HEK293T (cell line): ENCODE data around the gene CLASP1.

Experiments
- ARNT ChIP-seq: fragments of 450-650 bp; IDR thresholded peaks from 2 replicates; pipeline ENCODE4 v1.6.1; 2017; ENCODE audit warnings: mild to moderate bottlenecking
- CTBP1 ChIP-seq: fragments of 450-650 bp; IDR thresholded peaks from 2 replicates; pipeline ENCODE4 v1.6.1; 2016; ENCODE audit warnings: borderline replicate concordance
- ELF4 ChIP-seq: fragments of 450-650 bp; IDR thresholded peaks from 2 replicates; pipeline ENCODE4 v1.6.1; 2017; ENCODE audit warnings: antibody characterized with exemption
- FOXA1 ChIP-seq: fragments of 450-650 bp; IDR thresholded peaks from 2 replicates; pipeline ENCODE4 v1.6.1; 2016; ENCODE audit warnings: mild to moderate bottlenecking
- FOXK2 ChIP-seq: fragments of 450-650 bp; IDR thresholded peaks from 2 replicates; pipeline ENCODE4 v1.6.1; 2016; ENCODE audit warnings: mild to moderate bottlenecking
- FOXM1 ChIP-seq: fragments of 450-650 bp; IDR thresholded peaks from 2 replicates; pipeline ENCODE4 v1.6.1; 2017; ENCODE audit warnings: mild to moderate bottlenecking, borderline replicate concordance
- HDGF ChIP-seq: fragments of 450-650 bp; IDR thresholded peaks from 2 replicates; pipeline ENCODE4 v1.6.1; 2017; ENCODE audit warnings: antibody characterized with exemption, borderline replicate concordance
- L3MBTL2 ChIP-seq: fragments of 450-650 bp; conservative IDR thresholded peaks from 2 replicates; pipeline ENCODE4 v1.6.1; 2016; ENCODE audit warnings: mild to moderate bottlenecking
- LEF1 ChIP-seq: fragments of 450-650 bp; IDR thresholded peaks from 2 replicates; pipeline ENCODE4 v1.6.1; 2017; ENCODE audit warnings: mild to moderate bottlenecking, borderline replicate concordance
- PKNOX1 ChIP-seq: fragments of 450-650 bp; IDR thresholded peaks from 2 replicates; pipeline ENCODE4 v1.6.1; 2016
- SP1 ChIP-seq: fragments of 450-650 bp; IDR thresholded peaks from 2 replicates; pipeline ENCODE4 v1.6.1; 2017
- SUZ12 ChIP-seq: fragments of 450-650 bp; IDR thresholded peaks from 2 replicates; pipeline ENCODE4 v1.6.1; 2016; ENCODE audit warnings: mild to moderate bottlenecking
- TARDBP ChIP-seq: fragments of 450-650 bp; IDR thresholded peaks from 2 replicates; pipeline ENCODE4 v1.6.1; 2016
- ZNF384 ChIP-seq: fragments of 450-650 bp; IDR thresholded peaks from 2 replicates; pipeline ENCODE4 v1.6.1; 2016

- no peak for TF ChIP-seq L3MBTL2
- no peak for TF ChIP-seq CTBP1
- no peak for TF ChIP-seq HDGF
- no peak for TF ChIP-seq FOXA1
- no peak for TF ChIP-seq LEF1
- no peak for TF ChIP-seq FOXK2
- TF ChIP-seq ELF4 = no peak
- no peak for TF ChIP-seq ZNF384
- no peak for TF ChIP-seq FOXM1
- TF ChIP-seq TARDBP = no peak
- TF ChIP-seq SUZ12 = no peak
- TF ChIP-seq SP1 = no peak
- no peak for TF ChIP-seq PKNOX1
- TF ChIP-seq ARNT = no peak
Observed at GRCh38 chr2:121398853-121399252, 250.4 kb downstream of the CLASP1 start.
